ENCODE measurements around the gene HDAC4.

DNA sequence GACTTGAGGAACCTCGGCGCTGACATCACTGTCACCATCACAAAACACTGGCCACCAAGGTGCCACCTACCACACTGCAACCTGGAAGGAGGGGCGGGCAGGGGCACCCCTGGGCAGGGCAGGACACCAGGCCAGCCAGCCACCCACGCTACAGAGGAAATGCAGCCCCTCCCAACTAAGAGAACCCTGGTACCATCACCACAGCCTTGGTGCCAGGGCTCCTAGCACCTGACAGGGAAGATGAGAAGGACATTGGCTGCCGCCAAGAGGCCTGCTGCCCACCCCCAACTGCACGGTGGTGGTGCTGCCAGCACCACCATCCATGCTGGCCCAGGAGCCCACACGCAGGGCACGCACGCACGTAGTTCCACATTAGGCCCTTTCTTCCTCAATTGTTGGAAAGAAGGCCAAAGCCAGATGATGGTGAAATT, 88.7 kb downstream of the HDAC4 start:
- TF ChIP-seq, protein P1, sequence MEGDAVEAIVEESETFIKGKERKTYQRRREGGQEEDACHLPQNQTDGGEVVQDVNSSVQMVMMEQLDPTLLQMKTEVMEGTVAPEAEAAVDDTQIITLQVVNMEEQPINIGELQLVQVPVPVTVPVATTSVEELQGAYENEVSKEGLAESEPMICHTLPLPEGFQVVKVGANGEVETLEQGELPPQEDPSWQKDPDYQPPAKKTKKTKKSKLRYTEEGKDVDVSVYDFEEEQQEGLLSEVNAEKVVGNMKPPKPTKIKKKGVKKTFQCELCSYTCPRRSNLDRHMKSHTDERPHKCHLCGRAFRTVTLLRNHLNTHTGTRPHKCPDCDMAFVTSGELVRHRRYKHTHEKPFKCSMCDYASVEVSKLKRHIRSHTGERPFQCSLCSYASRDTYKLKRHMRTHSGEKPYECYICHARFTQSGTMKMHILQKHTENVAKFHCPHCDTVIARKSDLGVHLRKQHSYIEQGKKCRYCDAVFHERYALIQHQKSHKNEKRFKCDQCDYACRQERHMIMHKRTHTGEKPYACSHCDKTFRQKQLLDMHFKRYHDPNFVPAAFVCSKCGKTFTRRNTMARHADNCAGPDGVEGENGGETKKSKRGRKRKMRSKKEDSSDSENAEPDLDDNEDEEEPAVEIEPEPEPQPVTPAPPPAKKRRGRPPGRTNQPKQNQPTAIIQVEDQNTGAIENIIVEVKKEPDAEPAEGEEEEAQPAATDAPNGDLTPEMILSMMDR (IDR thresholded peaks at IDR 0.05) = no peak
- TF ChIP-seq POLR2A (IDR thresholded peaks at IDR 0.05) = no peak

Measured in stomach (tissue), 4 donors.